HepG2 (cell line): ENCODE results near the gene ENTPD2. TPM values are rescaled to one million over a fixed set of nuclear protein-coding genes. Genes with fewer than 3 reads are reported as not detected.

Source experiments
- ATAC-seq: fragments of 200-7000 bp; cut with Tn5 transposase; 3 replicates; pipeline ENCODE4 v1.9.1; 2020; ENCODE audit warnings: mild to moderate bottlenecking, moderate library complexity
- BruUV-seq: library from RNA; stranded (reverse); fragments of 400-500 nt; replicated peaks from 2 replicates; lab custom pipeline; 2021; lab: Mats Ljungman, UMichigan
- CTCF ChIA-PET: fragments of 300-600 bp; formaldehyde crosslinking; extraction: SDS; loops from one replicate; lab custom pipeline; 2021; ENCODE audit warnings: low total read pairs, inconsistent platforms, low intra/inter-chr PET ratio; lab: Yijun Ruan, JAX
- POLR2A ChIA-PET: fragments of 350-600 bp; sonication (Branson Sonifier 250); formaldehyde crosslinking; loops from one replicate; lab custom pipeline; 2020; ENCODE audit warnings: antibody characterized with exemption, inconsistent platforms; lab: Yijun Ruan, JAX
- DNase-seq: peaks from one replicate; pipeline ENCODE4 v3.0.0-alpha.2; 2015; ENCODE audit warnings: low spot score
- FAIRE-seq: peaks from 3 replicates; lab custom pipeline; 2011; peaks lifted over from hg19 to GRCh38; lab: Jason Lieb, UNC
- H2AFZ ChIP-seq: one replicate; pipeline ENCODE4 v1.6.1; 2011; ENCODE audit warnings: low read length, inconsistent platforms
- H3K27ac ChIP-seq: fragments of 300-600 bp; 3 replicates; pipeline ENCODE4 v1.8.0; 2011; ENCODE audit warnings: mixed run types, mild to moderate bottlenecking, mixed read lengths, low read length, inconsistent platforms; ENCODE audit not compliant: insufficient read depth; ENCODE audit errors: extremely low read length
- H3K27me3 ChIP-seq, 2 experiments: fragments of 200-600 bp in 1 of 2; 2 replicates in 1 of 2; 3 replicates in 1 of 2; pipeline versions ENCODE4 v1.6.0 to v1.8.0; 2011; ENCODE audit warnings: low read length in 2 of 2, mild to moderate bottlenecking in 2 of 2, moderate library complexity in 2 of 2, inconsistent platforms in 1 of 2; ENCODE audit not compliant: insufficient read depth in 2 of 2, control insufficient read depth in 1 of 2
- H3K36me3 ChIP-seq, 2 experiments: fragments of 200-600 bp in 1 of 2; replicated peaks in 1 of 2; 2 replicates in 1 of 2; 3 replicates in 1 of 2; pipeline versions ENCODE4 v1.5.1 to v1.8.0; 2011; ENCODE audit warnings: low read length in 2 of 2, inconsistent platforms in 1 of 2; ENCODE audit not compliant: insufficient read depth in 2 of 2, control insufficient read depth in 1 of 2
- H3K4me1 ChIP-seq: 2 replicates; pipeline ENCODE4 v1.5.1; 2012; ENCODE audit warnings: low read length, inconsistent platforms; ENCODE audit not compliant: insufficient read depth
- H3K4me2 ChIP-seq: 2 replicates; pipeline ENCODE4 v1.6.0; 2011; ENCODE audit warnings: low read depth, low read length, inconsistent platforms
- H3K4me3 ChIP-seq, 3 experiments: fragments of 200-600 bp in 1 of 3; sonication (generic), shearing (Covaris generic) in 1 of 3; replicated peaks in 1 of 3; 2 replicates each; pipeline ENCODE4 v1.5.1; 2011 to 2016; ENCODE audit warnings: low read length in 3 of 3, inconsistent platforms in 2 of 3, low read depth in 2 of 3, mild to moderate bottlenecking in 2 of 3, control low read depth in 1 of 3, mixed read lengths in 1 of 3; ENCODE audit not compliant: insufficient read depth in 1 of 3
- H3K79me2 ChIP-seq: one replicate; pipeline ENCODE4 v1.6.1; 2011; ENCODE audit warnings: low read length, inconsistent platforms; ENCODE audit not compliant: insufficient read depth
- H3K9ac ChIP-seq: 2 replicates; pipeline ENCODE4 v1.6.0; 2011; ENCODE audit warnings: mild to moderate bottlenecking, low read depth, low read length, inconsistent platforms; ENCODE audit not compliant: insufficient read depth
- H3K9me3 ChIP-seq: 2 replicates; pipeline ENCODE4 v1.5.1; 2012; ENCODE audit warnings: mild to moderate bottlenecking, low read length
- H4K20me1 ChIP-seq: 2 replicates; pipeline ENCODE4 v1.6.0; 2011; ENCODE audit warnings: inconsistent platforms, mild to moderate bottlenecking, low read length, moderate library complexity; ENCODE audit not compliant: insufficient read depth
- MTF2 ChIP-seq: sonication (generic); formaldehyde crosslinking; IDR thresholded peaks from 2 replicates; pipeline ENCODE4 v1.5.0; 2020; ENCODE audit warnings: missing genetic modification reagents, borderline replicate concordance
- THAP11 ChIP-seq: IDR thresholded peaks from 2 replicates; pipeline ENCODE4 v1.6.1; 2016; ENCODE audit warnings: missing biosample characterization, missing genetic modification reagents
- ZC3H13 ChIP-seq: sonication (generic); formaldehyde crosslinking; IDR thresholded peaks from 2 replicates; pipeline ENCODE4 v1.8.1; 2023; ENCODE audit warnings: mild to moderate bottlenecking, missing genetic modification reagents, moderate library complexity
- ZNF451 ChIP-seq: sonication (generic); formaldehyde crosslinking; IDR thresholded peaks from 2 replicates; pipeline ENCODE4 v1.5.0; 2020; ENCODE audit warnings: mild to moderate bottlenecking, missing genetic modification reagents
- ZNF7 ChIP-seq: IDR thresholded peaks from 2 replicates; pipeline ENCODE4 v1.6.1; 2016; ENCODE audit warnings: missing biosample characterization, missing genetic modification reagents
- WGBS: methylation state at CpG from one replicate; pipeline ENCODE4 v1.1.6; 2017; ENCODE audit warnings: low lambda C conversion rate; 5-methylcytosine and 5-hydroxymethylcytosine counted together
- in situ Hi-C: cut with HindIII; loops from 2 replicates; pipeline ENCODE4 v1.10.0; 2017; ENCODE audit warnings: low pct_unique_long_range_greater_than_20kb; ENCODE audit not compliant: extremely low pct_ligation_motif_present
- intact Hi-C: fragments of 100-400 bp; cut with micrococcal nuclease; formaldehyde crosslinking; loops from one replicate; pipeline ENCODE4 v1.10.0; 2022; ENCODE audit not compliant: unreplicated experiment
- polyA plus RNA-seq, 8 experiments: library from polyadenylated mRNA; depleted of rRNA in 3 of 8; stranded (reverse) in 7 of 8; unstranded in 1 of 8; fragments of >200 nt; fragmentation: Illumina TruSeq in 4 of 8; extraction: Trizol in 4 of 8; gene quantifications; 2 replicates each; pipeline versions ENCODE4 v1.2.1 to v1.2.3, GENCODE V29; 2011 to 2016; ENCODE audit warnings: low read depth in 4 of 8, missing spikeins in 1 of 8, mixed read lengths in 1 of 8; ENCODE audit not compliant: insufficient read depth in 1 of 8
- total RNA-seq, 5 experiments: library from RNA; depleted of rRNA; stranded (reverse); fragments of >200 nt; fragmentation: Illumina TruSeq; extraction: Trizol; gene quantifications; 2 replicates each; pipeline ENCODE4 v1.2.3, GENCODE V29; 2016; ENCODE audit warnings: low read depth in 1 of 5
- TF ChIP-seq, protein P1 (sequence below): sonication (generic); formaldehyde crosslinking; IDR thresholded peaks from 2 replicates; pipeline ENCODE4 v1.9.0; 2022; ENCODE audit warnings: low read depth, missing genetic modification reagents
- TF ChIP-seq, protein P2 (sequence below): sonication (generic); formaldehyde crosslinking; IDR thresholded peaks from 2 replicates; pipeline ENCODE4 v1.8.0; 2022; ENCODE audit warnings: missing genetic modification reagents, mild to moderate bottlenecking, inconsistent platforms, borderline replicate concordance
- TF ChIP-seq, protein P3 (sequence below): sonication (generic); formaldehyde crosslinking; IDR thresholded peaks from 2 replicates; pipeline ENCODE4 v1.8.0; 2022; ENCODE audit warnings: low read depth, missing genetic modification reagents
- TF ChIP-seq, protein P4 (sequence below): sonication (generic); formaldehyde crosslinking; IDR thresholded peaks from 2 replicates; pipeline ENCODE4 v1.4.0; 2020; ENCODE audit warnings: missing genetic modification reagents
- TF ChIP-seq, protein P5 (sequence below): sonication (generic); formaldehyde crosslinking; IDR thresholded peaks from 2 replicates; pipeline ENCODE4 v1.5.1; 2020; ENCODE audit warnings: mild to moderate bottlenecking, missing genetic modification reagents, moderate library complexity

ENTPD2 gene
- total and polyA plus RNA-seq, 2 of the 13 experiments (the other 11 are each of a cell fraction or from before 2014, with no cell fraction given): 0.95 to 3.2 TPM

- 4% methylated on average over 15 of the region's 96 CpGs for WGBS
- intact Hi-C loops: loop anchor here (1.0 kb wide), 1 partner anchor 22 kb away; no protein-coding TSS in a partner anchor
- H2AFZ ChIP-seq: no peak overlapping the region
- TF ChIP-seq, protein P1, sequence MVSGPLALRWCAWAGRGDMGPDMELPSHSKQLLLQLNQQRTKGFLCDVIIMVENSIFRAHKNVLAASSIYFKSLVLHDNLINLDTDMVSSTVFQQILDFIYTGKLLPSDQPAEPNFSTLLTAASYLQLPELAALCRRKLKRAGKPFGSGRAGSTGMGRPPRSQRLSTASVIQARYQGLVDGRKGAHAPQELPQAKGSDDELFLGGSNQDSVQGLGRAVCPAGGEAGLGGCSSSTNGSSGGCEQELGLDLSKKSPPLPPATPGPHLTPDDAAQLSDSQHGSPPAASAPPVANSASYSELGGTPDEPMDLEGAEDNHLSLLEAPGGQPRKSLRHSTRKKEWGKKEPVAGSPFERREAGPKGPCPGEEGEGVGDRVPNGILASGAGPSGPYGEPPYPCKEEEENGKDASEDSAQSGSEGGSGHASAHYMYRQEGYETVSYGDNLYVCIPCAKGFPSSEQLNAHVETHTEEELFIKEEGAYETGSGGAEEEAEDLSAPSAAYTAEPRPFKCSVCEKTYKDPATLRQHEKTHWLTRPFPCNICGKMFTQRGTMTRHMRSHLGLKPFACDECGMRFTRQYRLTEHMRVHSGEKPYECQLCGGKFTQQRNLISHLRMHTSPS: 0 out of 2 replicates have a peak, but pooled peaks have one; percentile 34
- TF ChIP-seq MTF2 (CRISPR knock-in tag) (0 out of 2 replicates have a peak, but pooled peaks have one; percentile 24), ZNF7 (CRISPR knock-in tag) (no peak), ZNF451 (0 out of 2 replicates have a peak, but pooled peaks have one; percentile 46), ZC3H13 (CRISPR knock-in tag) (0 out of 2 replicates have a peak, but pooled peaks have one; percentile 32), THAP11 (CRISPR knock-in tag) (0 out of 2 replicates have a peak, but pooled peaks have one; percentile 6)
- TF ChIP-seq, protein P2, sequence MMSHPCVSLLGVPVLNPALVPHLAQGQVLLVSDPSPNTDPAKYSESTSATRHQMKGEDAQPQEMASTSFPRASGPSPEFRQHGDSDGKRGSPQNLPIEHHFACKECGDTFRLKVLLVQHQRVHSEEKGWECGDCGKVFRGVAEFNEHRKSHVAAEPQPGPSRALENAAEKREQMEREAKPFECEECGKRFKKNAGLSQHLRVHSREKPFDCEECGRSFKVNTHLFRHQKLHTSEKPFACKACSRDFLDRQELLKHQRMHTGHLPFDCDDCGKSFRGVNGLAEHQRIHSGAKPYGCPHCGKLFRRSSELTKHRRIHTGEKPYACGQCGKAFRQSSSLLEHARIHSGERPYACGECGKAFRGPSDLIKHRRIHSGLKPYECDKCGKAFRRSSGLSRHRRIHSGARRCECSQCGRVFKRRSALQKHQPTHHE: no peak
- TF ChIP-seq, protein P3, sequence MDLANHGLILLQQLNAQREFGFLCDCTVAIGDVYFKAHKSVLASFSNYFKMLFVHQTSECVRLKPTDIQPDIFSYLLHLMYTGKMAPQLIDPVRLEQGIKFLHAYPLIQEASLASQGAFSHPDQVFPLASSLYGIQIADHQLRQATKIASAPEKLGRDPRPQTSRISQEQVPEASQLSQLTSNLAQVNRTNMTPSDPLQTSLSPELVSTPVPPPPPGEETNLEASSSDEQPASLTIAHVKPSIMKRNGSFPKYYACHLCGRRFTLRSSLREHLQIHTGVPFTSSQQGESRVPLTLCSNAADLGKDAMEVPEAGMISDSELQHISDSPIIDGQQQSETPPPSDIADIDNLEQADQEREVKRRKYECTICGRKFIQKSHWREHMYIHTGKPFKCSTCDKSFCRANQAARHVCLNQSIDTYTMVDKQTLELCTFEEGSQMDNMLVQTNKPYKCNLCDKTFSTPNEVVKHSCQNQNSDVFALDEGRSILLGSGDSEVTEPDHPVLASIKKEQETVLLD: peak; percentile 1; the same call in 1 of the 2 replicates
- TF ChIP-seq, protein P4, sequence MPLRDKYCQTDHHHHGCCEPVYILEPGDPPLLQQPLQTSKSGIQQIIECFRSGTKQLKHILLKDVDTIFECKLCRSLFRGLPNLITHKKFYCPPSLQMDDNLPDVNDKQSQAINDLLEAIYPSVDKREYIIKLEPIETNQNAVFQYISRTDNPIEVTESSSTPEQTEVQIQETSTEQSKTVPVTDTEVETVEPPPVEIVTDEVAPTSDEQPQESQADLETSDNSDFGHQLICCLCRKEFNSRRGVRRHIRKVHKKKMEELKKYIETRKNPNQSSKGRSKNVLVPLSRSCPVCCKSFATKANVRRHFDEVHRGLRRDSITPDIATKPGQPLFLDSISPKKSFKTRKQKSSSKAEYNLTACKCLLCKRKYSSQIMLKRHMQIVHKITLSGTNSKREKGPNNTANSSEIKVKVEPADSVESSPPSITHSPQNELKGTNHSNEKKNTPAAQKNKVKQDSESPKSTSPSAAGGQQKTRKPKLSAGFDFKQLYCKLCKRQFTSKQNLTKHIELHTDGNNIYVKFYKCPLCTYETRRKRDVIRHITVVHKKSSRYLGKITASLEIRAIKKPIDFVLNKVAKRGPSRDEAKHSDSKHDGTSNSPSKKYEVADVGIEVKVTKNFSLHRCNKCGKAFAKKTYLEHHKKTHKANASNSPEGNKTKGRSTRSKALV (CRISPR knock-in tag): peak; percentile 83; the same call in 1 of the 2 replicates
- TF ChIP-seq, protein P5, sequence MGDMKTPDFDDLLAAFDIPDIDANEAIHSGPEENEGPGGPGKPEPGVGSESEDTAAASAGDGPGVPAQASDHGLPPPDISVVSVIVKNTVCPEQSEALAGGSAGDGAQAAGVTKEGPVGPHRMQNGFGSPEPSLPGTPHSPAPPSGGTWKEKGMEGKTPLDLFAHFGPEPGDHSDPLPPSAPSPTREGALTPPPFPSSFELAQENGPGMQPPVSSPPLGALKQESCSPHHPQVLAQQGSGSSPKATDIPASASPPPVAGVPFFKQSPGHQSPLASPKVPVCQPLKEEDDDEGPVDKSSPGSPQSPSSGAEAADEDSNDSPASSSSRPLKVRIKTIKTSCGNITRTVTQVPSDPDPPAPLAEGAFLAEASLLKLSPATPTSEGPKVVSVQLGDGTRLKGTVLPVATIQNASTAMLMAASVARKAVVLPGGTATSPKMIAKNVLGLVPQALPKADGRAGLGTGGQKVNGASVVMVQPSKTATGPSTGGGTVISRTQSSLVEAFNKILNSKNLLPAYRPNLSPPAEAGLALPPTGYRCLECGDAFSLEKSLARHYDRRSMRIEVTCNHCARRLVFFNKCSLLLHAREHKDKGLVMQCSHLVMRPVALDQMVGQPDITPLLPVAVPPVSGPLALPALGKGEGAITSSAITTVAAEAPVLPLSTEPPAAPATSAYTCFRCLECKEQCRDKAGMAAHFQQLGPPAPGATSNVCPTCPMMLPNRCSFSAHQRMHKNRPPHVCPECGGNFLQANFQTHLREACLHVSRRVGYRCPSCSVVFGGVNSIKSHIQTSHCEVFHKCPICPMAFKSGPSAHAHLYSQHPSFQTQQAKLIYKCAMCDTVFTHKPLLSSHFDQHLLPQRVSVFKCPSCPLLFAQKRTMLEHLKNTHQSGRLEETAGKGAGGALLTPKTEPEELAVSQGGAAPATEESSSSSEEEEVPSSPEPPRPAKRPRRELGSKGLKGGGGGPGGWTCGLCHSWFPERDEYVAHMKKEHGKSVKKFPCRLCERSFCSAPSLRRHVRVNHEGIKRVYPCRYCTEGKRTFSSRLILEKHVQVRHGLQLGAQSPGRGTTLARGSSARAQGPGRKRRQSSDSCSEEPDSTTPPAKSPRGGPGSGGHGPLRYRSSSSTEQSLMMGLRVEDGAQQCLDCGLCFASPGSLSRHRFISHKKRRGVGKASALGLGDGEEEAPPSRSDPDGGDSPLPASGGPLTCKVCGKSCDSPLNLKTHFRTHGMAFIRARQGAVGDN: 0 out of 2 replicates have a peak, but pooled peaks have one; percentile 18
These were observed 8.4 kb downstream of the ENTPD2 start for GRCh38 chr9:137045294-137046087.

More at GRCh38 chr9:137045294-137046087, 8.4 kb downstream of the ENTPD2 start:
- POLR2A ChIA-PET: no interaction called here
- CTCF ChIA-PET: interaction anchor here (2.0 to 2.8 kb wide), 2 partner anchors 19 to 22 kb away, joined by 16 to 25 read pairs; no protein-coding TSS in a partner anchor
- no peaks in the 10 kb centered on the region for H3K36me3 ChIP-seq
- no peak overlapping the region for H3K27ac ChIP-seq
- DNase-seq: no peak
- peak overlapping the region; percentile 57 to 77 (median 58); a peak in 5 of 6 replicates for H3K4me3 ChIP-seq
- H3K4me1 ChIP-seq: peaks cover 25% of the 10 kb centered on the region
- H4K20me1 ChIP-seq: peaks cover 3% of the 10 kb centered on the region; the same call in 1 of the 2 replicates
- in situ Hi-C loops: loop anchor here (10.0 kb wide), 1 partner anchor 271 kb away; no protein-coding TSS in a partner anchor
- no peak for FAIRE-seq
- no peaks in the 10 kb centered on the region for H3K9me3 ChIP-seq
- H3K27me3 ChIP-seq: peaks cover 3 to 27% of the 10 kb centered on the region in 2 experiments; a peak in 4 of 5 replicates
- H3K9ac ChIP-seq: no peak overlapping the region
- peak; percentile 26 for ATAC-seq
- no peaks in the 10 kb centered on the region for H3K79me2 ChIP-seq
- peak overlapping the region; percentile 84 for H3K4me2 ChIP-seq
- BruUV-seq: no TSS peak
